PC-3 (cell line): ENCODE measurements around the gene TEX2. TPM values are rescaled to one million over a fixed set of nuclear protein-coding genes. Genes with fewer than 3 reads are reported as not detected.

Experiments
- ATAC-seq: fragments of 200-7000 bp; cut with Tn5 transposase; 2 replicates; pipeline ENCODE4 v1.9.1; 2020; ENCODE audit warnings: mild to moderate bottlenecking, moderate library complexity
- BruUV-seq: library from RNA; stranded (reverse); fragments of 400-500 nt; replicated peaks from 2 replicates; lab custom pipeline; 2021; lab: Mats Ljungman, UMichigan
- CTCF ChIA-PET: fragments of 300-600 bp; sonication (Branson Sonifier 250); formaldehyde crosslinking; loops from one replicate; lab custom pipeline; 2022; ENCODE audit warnings: antibody characterized with exemption; lab: Charles Lee
- POLR2A ChIA-PET: fragments of 300-600 bp; sonication (Branson Sonifier 250); formaldehyde crosslinking; loops from one replicate; lab custom pipeline; 2022; ENCODE audit warnings: antibody characterized with exemption; ENCODE audit not compliant: unreplicated experiment; lab: Charles Lee
- DNase-seq: peaks from one replicate; pipeline ENCODE4 v3.0.0-alpha.2; 2015
- H2AFZ ChIP-seq: fragments of 300-600 bp; sonication (generic); 2 replicates; pipeline ENCODE4 v1.6.0; 2016; ENCODE audit warnings: antibody characterized with exemption, low read length
- H3F3A ChIP-seq: fragments of 300-600 bp; sonication (generic); one replicate; pipeline ENCODE4 v1.6.0; 2017; ENCODE audit warnings: antibody characterized with exemption, low read length, control low read depth, mild to moderate bottlenecking; ENCODE audit not compliant: unreplicated experiment
- H3K27ac ChIP-seq: fragments of 300-600 bp; sonication (generic); 2 replicates; pipeline ENCODE4 v1.5.1; 2016; ENCODE audit warnings: mild to moderate bottlenecking, low read length
- H3K27me3 ChIP-seq: fragments of 300-600 bp; sonication (generic); 2 replicates; pipeline ENCODE4 v1.6.1; 2016; ENCODE audit warnings: low read length, mixed read lengths
- H3K36me3 ChIP-seq: fragments of 300-600 bp; sonication (generic); 2 replicates; pipeline ENCODE4 v1.6.1; 2016; ENCODE audit warnings: low read depth, mixed run types, low read length, mixed read lengths
- H3K4me1 ChIP-seq: fragments of 300-600 bp; sonication (generic); 2 replicates; pipeline ENCODE4 v1.5.1; 2016; ENCODE audit warnings: low read length; ENCODE audit not compliant: insufficient read depth
- H3K4me2 ChIP-seq: fragments of 300-600 bp; sonication (generic); 2 replicates; pipeline ENCODE4 v1.6.0; 2016; ENCODE audit warnings: low read length
- H3K4me3 ChIP-seq: fragments of 300-600 bp; sonication (generic); 2 replicates; pipeline ENCODE4 v1.5.1; 2016; ENCODE audit warnings: mild to moderate bottlenecking, low read length, mixed read lengths
- H3K79me2 ChIP-seq: fragments of 300-600 bp; sonication (generic); 2 replicates; pipeline ENCODE4 v1.6.1; 2017; ENCODE audit warnings: low read length, mixed read lengths
- H3K9ac ChIP-seq: fragments of 300-600 bp; sonication (generic); 2 replicates; pipeline ENCODE4 v1.6.0; 2016; ENCODE audit warnings: mild to moderate bottlenecking, low read length
- H3K9me2 ChIP-seq: fragments of 300-600 bp; sonication (generic); replicated peaks from 2 replicates; pipeline ENCODE4 v1.6.1; 2016; ENCODE audit warnings: mixed run types, low read length, mixed read lengths
- H3K9me3 ChIP-seq: fragments of 300-600 bp; sonication (generic); 2 replicates; pipeline ENCODE4 v1.6.1; 2016; ENCODE audit warnings: low read length, mixed read lengths
- H4K20me1 ChIP-seq: fragments of 300-600 bp; sonication (generic); 2 replicates; pipeline ENCODE4 v1.6.1; 2016; ENCODE audit warnings: low read length, mixed read lengths
- CTCF ChIP-seq: fragments of 300-600 bp; sonication (generic); conservative IDR thresholded peaks from 2 replicates; pipeline ENCODE4 v1.5.1; 2017; ENCODE audit warnings: antibody characterized with exemption, low read depth, mild to moderate bottlenecking, low read length
- EZH2 ChIP-seq: fragments of 300-600 bp; sonication (generic); IDR thresholded peaks from one replicate; pipeline ENCODE4 v1.6.1; 2017; ENCODE audit warnings: antibody characterized with exemption, mild to moderate bottlenecking, low read length; ENCODE audit not compliant: unreplicated experiment
- EZH2phosphoT487 ChIP-seq: fragments of 300-600 bp; sonication (generic); IDR thresholded peaks from 2 replicates; pipeline ENCODE4 v1.6.1; 2018; ENCODE audit warnings: mild to moderate bottlenecking, antibody characterized with exemption, low read length, borderline replicate concordance
- intact Hi-C: fragments of 100-400 bp; cut with micrococcal nuclease; formaldehyde crosslinking; loops from 2 replicates; pipeline ENCODE4 v1.9.0; 2023
- total RNA-seq: library from RNA; depleted of rRNA; stranded (reverse); fragments of >200 nt; gene quantifications from 2 replicates; pipeline ENCODE4 v1.2.3, GENCODE V29; 2014

Gene TEX2
- total RNA-seq, 1 experiment from 2014 or later, result 44.2 TPM

- Histone ChIP-seq H3K27ac (no peak overlapping the region), H3F3A (peaks cover 4% of the 10 kb centered on the region), H3K4me2 (no peak overlapping the region), H3K9ac (no peak overlapping the region), H3K9me2 (no peaks in the 10 kb centered on the region), H4K20me1 (no peaks in the 10 kb centered on the region), H2AFZ (no peak overlapping the region), H3K4me1 (peaks cover 22% of the 10 kb centered on the region), H3K79me2 (peaks cover 77% of the 10 kb centered on the region), H3K27me3 (no peaks in the 10 kb centered on the region), H3K9me3 (no peaks in the 10 kb centered on the region), H3K4me3 (no peak overlapping the region), H3K36me3 (no peaks in the 10 kb centered on the region)
- DNase-seq (no peak), ATAC-seq (no peak)
- BruUV-seq, result no TSS peak
- POLR2A ChIA-PET, result no interaction called here
- intact Hi-C loops, result loop anchor here (5.0 kb wide), 1 partner anchor 53 kb away; no protein-coding TSS in a partner anchor
- CTCF ChIA-PET, result no interaction called here
- no peak for TF ChIP-seq EZH2
- no peak for TF ChIP-seq CTCF
- no peak for TF ChIP-seq EZH2phosphoT487
Observed at GRCh38 chr17:64234961-64235360, 28.1 kb downstream of the TEX2 start.

- intact Hi-C loops, result loop anchor here (5.0 kb wide), 1 partner anchor 50 kb away; no protein-coding TSS in a partner anchor
- ChIA-PET CTCF (no interaction called here), POLR2A (no interaction called here)
- Histone ChIP-seq H3K9me2 (no peaks in the 10 kb centered on the region), H3K27ac (no peak overlapping the region), H3K4me3 (no peak overlapping the region), H3K9me3 (no peaks in the 10 kb centered on the region), H3K36me3 (no peaks in the 10 kb centered on the region), H3K9ac (no peak overlapping the region), H3K27me3 (no peaks in the 10 kb centered on the region), H3K4me1 (peaks cover 25% of the 10 kb centered on the region), H3K4me2 (no peak overlapping the region), H3K79me2 (peaks cover 84% of the 10 kb centered on the region), H2AFZ (no peak overlapping the region), H4K20me1 (no peaks in the 10 kb centered on the region), H3F3A (peaks cover 4% of the 10 kb centered on the region)
- DNase-seq (no peak), ATAC-seq (no peak)
- TF ChIP-seq EZH2, result no peak
- no TSS peak for BruUV-seq
Observed at GRCh38 chr17:64232466-64233262, 30.4 kb downstream of the TEX2 start.

GRCh38 chr17:64231567-64232141 is 31.4 kb downstream of the TEX2 start:
- Histone ChIP-seq H3K4me2 (peak overlapping the region; percentile 18; the same call in 1 of the 2 replicates), H3K9me3 (no peaks in the 10 kb centered on the region), H3K27me3 (no peaks in the 10 kb centered on the region), H4K20me1 (no peaks in the 10 kb centered on the region), H3K36me3 (no peaks in the 10 kb centered on the region), H3F3A (peaks cover 4% of the 10 kb centered on the region), H3K9ac (no peak overlapping the region), H3K4me1 (peaks cover 25% of the 10 kb centered on the region), H3K27ac (peak overlapping the region; percentile 7), H2AFZ (no peak overlapping the region), H3K4me3 (no peak overlapping the region), H3K9me2 (no peaks in the 10 kb centered on the region), H3K79me2 (peaks cover 79% of the 10 kb centered on the region)
- DNase-seq (no peak), ATAC-seq (no peak)
- POLR2A ChIA-PET, result interaction anchor here (0.5 kb wide), 1 partner anchor 109 kb away, joined by 4 read pairs; no protein-coding TSS in a partner anchor
- CTCF ChIA-PET, result interaction anchor here (1.3 kb wide), 1 partner anchor 50 kb away, joined by 5 read pairs; no protein-coding TSS in a partner anchor
- TF ChIP-seq EZH2phosphoT487 (no peak), CTCF (no peak), EZH2 (no peak)
- BruUV-seq, result no TSS peak
- intact Hi-C loops, result loop anchor here (2.0 to 5.0 kb wide), 2 partner anchors 31 to 49 kb away; partner anchors contain the start of gene TEX2
